H1 (cell line): ENCODE data around the gene NLRC5. TPM values are rescaled to one million over a fixed set of nuclear protein-coding genes. Genes with fewer than 3 reads are reported as not detected.

ENCODE experiments used
- CTCF ChIA-PET: fragments of 300-600 bp; sonication (Branson Sonifier 250); formaldehyde crosslinking; loops from one replicate; lab custom pipeline; 2021; ENCODE audit not compliant: partially characterized antibody; lab: Charles Lee
- POLR2A ChIA-PET: fragments of 300-600 bp; sonication (Branson Sonifier 250); formaldehyde crosslinking; loops from one replicate; lab custom pipeline; 2021; ENCODE audit warnings: inconsistent platforms; ENCODE audit not compliant: partially characterized antibody; lab: Charles Lee
- DNase-seq, 2 experiments: peaks; one replicate each; pipeline versions ENCODE4 v3.0.0 to v3.0.0-alpha.2; 2010 to 2022; ENCODE audit warnings: low spot score in 2 of 2, low read depth in 1 of 2, mixed read lengths in 1 of 2
- FAIRE-seq: peaks from 2 replicates; lab custom pipeline; 2011; peaks lifted over from hg19 to GRCh38; lab: Jason Lieb, UNC
- H2AFZ ChIP-seq: 2 replicates; pipeline ENCODE4 v1.8.1; 2012; ENCODE audit warnings: low read length, inconsistent platforms
- H2AK5ac ChIP-seq: 2 replicates; pipeline ENCODE4 v1.6.1; 2013; ENCODE audit warnings: low read depth, low read length
- H2BK120ac ChIP-seq: replicated peaks from 2 replicates; pipeline ENCODE3; 2013; ENCODE audit warnings: low read depth, low read length, inconsistent platforms
- H2BK12ac ChIP-seq: 2 replicates; pipeline ENCODE4 v1.6.1; 2013; ENCODE audit warnings: low read depth, low read length
- H2BK15ac ChIP-seq: 2 replicates; pipeline ENCODE4 v1.6.1; 2013; ENCODE audit warnings: low read length
- H2BK20ac ChIP-seq: 2 replicates; pipeline ENCODE4 v1.6.1; 2013; ENCODE audit warnings: low read length
- H2BK5ac ChIP-seq: 2 replicates; pipeline ENCODE4 v1.6.1; 2013; ENCODE audit warnings: low read depth, low read length
- H3K14ac ChIP-seq: 2 replicates; pipeline ENCODE4 v1.6.1; 2013; ENCODE audit warnings: inconsistent platforms; ENCODE audit not compliant: insufficient read length
- H3K18ac ChIP-seq: 2 replicates; pipeline ENCODE4 v1.6.1; 2013; ENCODE audit warnings: low read length; ENCODE audit errors: extremely low read depth
- H3K23ac ChIP-seq: 2 replicates; pipeline ENCODE4 v1.6.1; 2013; ENCODE audit warnings: inconsistent platforms; ENCODE audit not compliant: insufficient read length
- H3K23me2 ChIP-seq: 2 replicates; pipeline ENCODE4 v1.6.1; 2013; ENCODE audit warnings: low read depth, low read length
- H3K27ac ChIP-seq: 2 replicates; pipeline ENCODE4 v1.6.1; 2011; ENCODE audit warnings: low read depth, low read length, inconsistent platforms
- H3K27me3 ChIP-seq, 4 experiments: replicated peaks in 1 of 4; 1 replicate in 1 of 4; 2 replicates in 3 of 4; pipeline versions ENCODE4 v1.6.1 to v1.8.1; 2011 to 2013; ENCODE audit warnings: low read length in 3 of 4, mild to moderate bottlenecking in 3 of 4, inconsistent platforms in 2 of 4, mixed read lengths in 2 of 4, moderate library complexity in 1 of 4; ENCODE audit not compliant: control insufficient read depth in 3 of 4, insufficient read depth in 3 of 4; ENCODE audit errors: extremely low read depth in 1 of 4
- H3K36me3 ChIP-seq, 4 experiments: 2 replicates each; pipeline versions ENCODE4 v1.6.1 to v1.8.1; 2011 to 2013; ENCODE audit warnings: mild to moderate bottlenecking in 4 of 4, low read length in 3 of 4, moderate library complexity in 2 of 4, control low read depth in 1 of 4, inconsistent platforms in 1 of 4; ENCODE audit not compliant: insufficient read depth in 4 of 4, control insufficient read depth in 2 of 4
- H3K4ac ChIP-seq: replicated peaks from 2 replicates; pipeline ENCODE3; 2013; ENCODE audit warnings: low read length, low read depth, mixed read lengths, inconsistent platforms; ENCODE audit not compliant: insufficient read length
- H3K4me1 ChIP-seq, 4 experiments: replicated peaks in 1 of 4; 1 replicate in 1 of 4; 2 replicates in 3 of 4; pipeline versions ENCODE4 v1.6.1 to v1.8.1; 2011 to 2013; ENCODE audit warnings: low read length in 3 of 4, inconsistent platforms in 2 of 4, mixed read lengths in 1 of 4; ENCODE audit not compliant: insufficient read depth in 4 of 4, control insufficient read depth in 3 of 4
- H3K4me2 ChIP-seq, 2 experiments: 2 replicates each; pipeline versions ENCODE4 v1.6.1 to v1.8.1; 2011 to 2013; ENCODE audit warnings: low read depth in 2 of 2, low read length in 2 of 2, control low read depth in 1 of 2, inconsistent platforms in 1 of 2, mild to moderate bottlenecking in 1 of 2; ENCODE audit not compliant: insufficient read depth in 1 of 2
- H3K4me3 ChIP-seq, 4 experiments: fragments of 200-600, 300-600 bp in 1 of 4; sonication (generic), shearing (Covaris generic), sonication (Bioruptor Twin) in 1 of 4; 2 replicates each; pipeline versions ENCODE4 v1.5.1 to v1.8.1; 2011 to 2016; ENCODE audit warnings: low read length in 4 of 4, low read depth in 3 of 4, control low read depth in 2 of 4, inconsistent platforms in 2 of 4, mild to moderate bottlenecking in 2 of 4, mixed read lengths in 1 of 4, moderate library complexity in 1 of 4; ENCODE audit not compliant: insufficient read depth in 2 of 4; ENCODE audit errors: extremely low read depth in 1 of 4
- H3K56ac ChIP-seq: replicated peaks from 2 replicates; pipeline ENCODE3; 2013; ENCODE audit warnings: low read depth, mild to moderate bottlenecking, mixed read lengths, low read length, inconsistent platforms; ENCODE audit not compliant: insufficient read length
- H3K79me1 ChIP-seq: 2 replicates; pipeline ENCODE4 v1.6.1; 2013; ENCODE audit warnings: low read depth, low read length, control low read depth
- H3K79me2 ChIP-seq, 2 experiments: 2 replicates each; pipeline versions ENCODE4 v1.6.1 to v1.8.1; 2012 to 2013; ENCODE audit warnings: low read length in 2 of 2, mild to moderate bottlenecking in 2 of 2, inconsistent platforms in 1 of 2; ENCODE audit not compliant: insufficient read depth in 2 of 2, control insufficient read depth in 1 of 2
- H3K9ac ChIP-seq, 4 experiments: replicated peaks in 1 of 4; 1 replicate in 1 of 4; 2 replicates in 3 of 4; pipeline versions ENCODE4 v1.6.1 to v1.8.1; 2011 to 2013; ENCODE audit warnings: low read depth in 3 of 4, low read length in 3 of 4, control low read depth in 2 of 4, mild to moderate bottlenecking in 2 of 4, moderate library complexity in 2 of 4, inconsistent platforms in 1 of 4; ENCODE audit errors: extremely low read depth in 1 of 4
- H3K9me3 ChIP-seq, 2 experiments: 2 replicates each; pipeline versions ENCODE4 v1.6.1 to v1.8.1; 2012 to 2013; ENCODE audit warnings: mild to moderate bottlenecking in 2 of 2, moderate library complexity in 2 of 2, control low read depth in 1 of 2, inconsistent platforms in 1 of 2, low read depth in 1 of 2, low read length in 1 of 2, mixed read lengths in 1 of 2; ENCODE audit not compliant: insufficient read depth in 2 of 2
- H4K20me1 ChIP-seq, 2 experiments: replicated peaks in 1 of 2; 2 replicates each; pipeline versions ENCODE3 to v1.8.1; 2011 to 2013; ENCODE audit warnings: inconsistent platforms in 2 of 2, low read length in 2 of 2, mild to moderate bottlenecking in 1 of 2; ENCODE audit not compliant: insufficient read depth in 2 of 2, control insufficient read depth in 1 of 2
- H4K5ac ChIP-seq: 2 replicates; pipeline ENCODE4 v1.6.1; 2013; ENCODE audit warnings: low read length, low read depth, mixed read lengths, inconsistent platforms; ENCODE audit not compliant: insufficient read length
- H4K8ac ChIP-seq: 2 replicates; pipeline ENCODE4 v1.8.0; 2013; ENCODE audit warnings: mild to moderate bottlenecking, moderate library complexity, low read length, inconsistent platforms; ENCODE audit not compliant: insufficient read depth; ENCODE audit errors: extremely low read depth
- H4K91ac ChIP-seq: replicated peaks from 2 replicates; pipeline ENCODE3; 2013; ENCODE audit warnings: low read length, mixed read lengths, inconsistent platforms; ENCODE audit not compliant: insufficient read length
- ASH2L ChIP-seq: fragments of 200-600, 300-600 bp; sonication (generic); IDR thresholded peaks from one replicate; pipeline ENCODE4 v1.7.1; 2017; ENCODE audit warnings: low read length
- CBX8 ChIP-seq: fragments of 300-800, 300-1000 bp; sonication (generic); IDR thresholded peaks from 2 replicates; pipeline ENCODE4 v1.7.1; 2016; ENCODE audit warnings: low read depth, low read length, borderline replicate concordance
- EZH2 ChIP-seq: fragments of 200-600 bp; sonication (generic); IDR thresholded peaks from 2 replicates; pipeline ENCODE4 v1.7.1; 2012; ENCODE audit warnings: low read depth, mild to moderate bottlenecking, moderate library complexity, low read length, inconsistent platforms; ENCODE audit not compliant: severe bottlenecking
- SIN3A ChIP-seq, 2 experiments: IDR thresholded peaks in 1 of 2; conservative IDR thresholded peaks in 1 of 2; 2 replicates each; pipeline ENCODE4 v1.6.1; 2011 to 2012; ENCODE audit warnings: low read length in 2 of 2, improper control_type of control experiment in 1 of 2, low read depth in 1 of 2, mild to moderate bottlenecking in 1 of 2
- TCF12 ChIP-seq: IDR thresholded peaks from 2 replicates; pipeline ENCODE4 v1.6.1; 2011; ENCODE audit warnings: low read depth, mild to moderate bottlenecking, low read length
- USF2 ChIP-seq: IDR thresholded peaks from 2 replicates; pipeline ENCODE4 v1.6.1; 2011; ENCODE audit warnings: low read length, improper control_type of control experiment
- WGBS, 2 experiments: shearing (Covaris generic) in 1 of 2; methylation state at CpG; one replicate each; pipeline versions ENCODE4 v1.1.6 to v1.1.7; 2013 to 2015; ENCODE audit warnings: low lambda C conversion rate in 2 of 2, mixed read lengths in 2 of 2, inconsistent platforms in 1 of 2, low coverage in 1 of 2, missing lambda C conversion rate in 1 of 2; ENCODE audit not compliant: insufficient replicate concordance in 2 of 2, insufficient coverage in 1 of 2, insufficient read length in 1 of 2; ENCODE audit errors: extremely low coverage in 1 of 2, missing lambda C conversion rate in 1 of 2; 5-methylcytosine and 5-hydroxymethylcytosine counted together
- polyA plus RNA-seq, 7 experiments: library from polyadenylated mRNA; depleted of rRNA in 3 of 7; stranded (reverse) in 5 of 7; unstranded in 2 of 7; fragments of >200 nt in 5 of 7; fragments of 200-250 nt in 2 of 7; gene quantifications; 1 replicate in 5 of 7; 2 replicates in 1 of 7; 4 replicates in 1 of 7; pipeline versions ENCODE4 v1.2.1 to v1.2.3, GENCODE V29; 2011 to 2013; ENCODE audit warnings: missing spikeins in 2 of 7, mixed read lengths in 2 of 7
- total RNA-seq: library from RNA; stranded (reverse); fragmentation: NEBNext Ultra II Directional; extraction: Animal tissue kit (Norgen Biotek cat#: 25700); gene quantifications from 2 replicates; pipeline ENCODE4 v1.2.1, GENCODE V29; 2021

NLRC5 gene
- total and polyA plus RNA-seq, 2 of the 8 experiments (the other 6 are each of a cell fraction or from before 2014, with no cell fraction given), result 2.2 to 3.2 TPM

- DNase-seq (no peak), FAIRE-seq (no peak)
- H3K56ac ChIP-seq, result peak overlapping the region; percentile 95
- H3K4me1 ChIP-seq, result no peaks in the 10 kb centered on the region
- H2BK15ac ChIP-seq, result no peak overlapping the region
- no peak overlapping the region for H3K9ac ChIP-seq
- no peak overlapping the region for H3K18ac ChIP-seq
- peaks cover 0 to 2% of the 10 kb centered on the region in 2 experiments for H4K20me1 ChIP-seq
- CTCF ChIA-PET, result interaction anchor here (1.5 to 3.1 kb wide), 3 partner anchors 10 to 121 kb away, joined by 4 to 13 read pairs (median 6); no protein-coding TSS in a partner anchor
- WGBS, 2 experiments, result 75% methylated on average over 2 of the region's 2 CpGs; no CpG with 5 or more reads in 1 of the 2 experiments
- H2BK12ac ChIP-seq, result no peak overlapping the region
- no peak overlapping the region for H4K8ac ChIP-seq
- H3K23me2 ChIP-seq, result peaks cover 6% of the 10 kb centered on the region; the same call in 1 of the 2 replicates
- H3K23ac ChIP-seq, result no peak overlapping the region
- no peak overlapping the region for H3K27ac ChIP-seq
- H3K4me3 ChIP-seq, result no peak overlapping the region
- H3K79me1 ChIP-seq, result no peaks in the 10 kb centered on the region
- POLR2A ChIA-PET, result interaction anchor here (0.7 kb wide), 1 partner anchor 95 kb away, joined by 3 read pairs; no protein-coding TSS in a partner anchor
- H2BK20ac ChIP-seq, result no peak overlapping the region
- H3K4me2 ChIP-seq, result no peak overlapping the region
- no peaks in the 10 kb centered on the region for H3K36me3 ChIP-seq
- no peak overlapping the region for H3K4ac ChIP-seq
- no peaks in the 10 kb centered on the region for H3K79me2 ChIP-seq
- no peak overlapping the region for H4K5ac ChIP-seq
- H3K14ac ChIP-seq, result no peak overlapping the region
- no peak overlapping the region for H2AFZ ChIP-seq
- H2BK5ac ChIP-seq, result no peak overlapping the region
- no peaks in the 10 kb centered on the region for H3K27me3 ChIP-seq
- H2AK5ac ChIP-seq, result no peak overlapping the region
- no peaks in the 10 kb centered on the region for H3K9me3 ChIP-seq
- H4K91ac ChIP-seq, result no peak overlapping the region
- H2BK120ac ChIP-seq, result no peak overlapping the region
- TF ChIP-seq CBX8 (no peak), ASH2L (no peak), USF2 (no peak), SIN3A (conservative IDR thresholded peaks at IDR 0.05 in 1 of 2, IDR thresholded peaks at IDR 0.05 in 1 of 2; ENCODE audit: low read depth in 1 of 2, low read length in 2 of 2) (no peak), TCF12 (no peak), EZH2 (no peak)
These were observed 41.1 kb downstream of the NLRC5 start for GRCh38 chr16:57030346-57030902.
